ENCODE measurements around the gene SPAAR. TPM values are rescaled to one million over a fixed set of nuclear protein-coding genes. Genes with fewer than 3 reads are reported as not detected.

The SPAAR gene
- total RNA-seq, 1 experiment from 2014 or later = not detected

- Histone ChIP-seq H3K9ac (ENCODE audit: low read length) (no peak overlapping the region), H3K9me3 (ENCODE audit: control insufficient read depth in 1 of 2, insufficient read depth in 1 of 2, low read depth in 1 of 2, low read length in 2 of 2) (no peaks in the 10 kb centered on the region), H3K27ac (ENCODE audit: low read depth, low read length) (no peak overlapping the region), H3K4me1 (ENCODE audit: control insufficient read depth in 1 of 2, insufficient read depth in 2 of 2, low read length in 2 of 2) (peaks cover 5 to 11% of the 10 kb centered on the region in 2 experiments; a peak in 3 of 4 replicates), H3K79me2 (ENCODE audit: insufficient read depth, low read length) (no peaks in the 10 kb centered on the region), H3K36me3 (ENCODE audit: control insufficient read depth in 1 of 2, insufficient read depth in 2 of 2, low read length in 2 of 2) (no peaks in the 10 kb centered on the region), H3K9me2 (ENCODE audit: insufficient read depth) (no peaks in the 10 kb centered on the region), H3K4me2 (ENCODE audit: low read length) (no peak overlapping the region), H3K27me3 (ENCODE audit: insufficient read depth, low read length) (no peaks in the 10 kb centered on the region), H4K20me1 (ENCODE audit: insufficient read depth) (no peaks in the 10 kb centered on the region), H3K4me3 (replicated peaks in 1 of 2; ENCODE audit: low read depth in 1 of 2, low read length in 2 of 2) (no peak overlapping the region), H2AFZ (ENCODE audit: low read depth, low read length, poor library complexity, severe bottlenecking) (peak overlapping the region; percentile 5)
- RAD21 ChIA-PET (ENCODE audit: low non-redundant PET in 1 of 2, low total read pairs in 2 of 2, uncharacterized antibody in 2 of 2, unreplicated experiment in 2 of 2) = no interaction called here
- no peak for TF ChIP-seq MAX (IDR thresholded peaks at IDR 0.05)
- no peak for TF ChIP-seq POLR2AphosphoS5 (IDR thresholded peaks at IDR 0.05; ENCODE audit: low read depth, low read length)
- no peak for TF ChIP-seq JUND (IDR thresholded peaks at IDR 0.05)
- TF ChIP-seq EZH2phosphoT487 (IDR thresholded peaks at IDR 0.05; ENCODE audit: borderline replicate concordance) = no peak
- TF ChIP-seq SP1 (IDR thresholded peaks at IDR 0.05; ENCODE audit: low read depth) = no peak
- no peak for TF ChIP-seq RAD21 (IDR thresholded peaks at IDR 0.05; ENCODE audit: low read depth)
- no peak for TF ChIP-seq ATF3 (IDR thresholded peaks at IDR 0.05)
- TF ChIP-seq ZBTB33 (IDR thresholded peaks at IDR 0.05; ENCODE audit: extremely low read depth, insufficient replicate concordance, low read length) = no peak
- no peak for TF ChIP-seq EGR1 (IDR thresholded peaks at IDR 0.05; ENCODE audit: low read depth)
- no peak for TF ChIP-seq CBX3 (IDR thresholded peaks at IDR 0.05; ENCODE audit: low read depth)
- TF ChIP-seq POLR2A (IDR thresholded peaks at IDR 0.05; ENCODE audit: borderline replicate concordance, extremely low read depth, insufficient read depth, insufficient read length) = no peak
- TF ChIP-seq ZNF274 (IDR thresholded peaks at IDR 0.05; ENCODE audit: low read depth, low read length) = no peak
- no peak for TF ChIP-seq FOSL1 (IDR thresholded peaks at IDR 0.05; ENCODE audit: low read depth)
- TF ChIP-seq SIN3A (IDR thresholded peaks at IDR 0.05; ENCODE audit: low read depth) = no peak
- no peak for TF ChIP-seq SRF (IDR thresholded peaks at IDR 0.05; ENCODE audit: low read depth)
- no peak for TF ChIP-seq EZH2 (IDR thresholded peaks at IDR 0.05)
- TF ChIP-seq REST (IDR thresholded peaks at IDR 0.05; ENCODE audit: low read depth) = no peak
- CTCF ChIA-PET = no interaction called here
- BruUV-seq (replicated peaks) = no TSS peak
- POLR2A ChIA-PET = no interaction called here
- DNase-seq (ENCODE audit: low read depth, low spot score) (no peak), ATAC-seq (no peak)
- intact Hi-C loops (cut with micrococcal nuclease) = no loop called here
Measured at GRCh38 chr9:35918780-35919179, 9.5 kb downstream of the SPAAR start.
